Astrocyte of the cerebellum (primary cell): ENCODE data around the gene ALKBH3.

Experiments used
- DNase-seq: peaks from one replicate; pipeline ENCODE4 v3.0.0-alpha.2; 2011; ENCODE audit warnings: low read depth
- H3K4me3 ChIP-seq: 2 replicates; pipeline ENCODE4 v1.5.1; 2011; ENCODE audit warnings: mild to moderate bottlenecking, low read depth, low read length, moderate library complexity
- in situ Hi-C: cut with HindIII; loops from 2 replicates; pipeline ENCODE4 v1.10.0; 2017; ENCODE audit warnings: low sequenced_read_pairs
- TF ChIP-seq, protein P1 (sequence below): IDR thresholded peaks from 2 replicates; pipeline ENCODE4 v1.5.1; 2012; ENCODE audit warnings: low read length, low read depth, moderate library complexity, mild to moderate bottlenecking; ENCODE audit errors: missing control alignments

The ALKBH3 gene

DNA sequence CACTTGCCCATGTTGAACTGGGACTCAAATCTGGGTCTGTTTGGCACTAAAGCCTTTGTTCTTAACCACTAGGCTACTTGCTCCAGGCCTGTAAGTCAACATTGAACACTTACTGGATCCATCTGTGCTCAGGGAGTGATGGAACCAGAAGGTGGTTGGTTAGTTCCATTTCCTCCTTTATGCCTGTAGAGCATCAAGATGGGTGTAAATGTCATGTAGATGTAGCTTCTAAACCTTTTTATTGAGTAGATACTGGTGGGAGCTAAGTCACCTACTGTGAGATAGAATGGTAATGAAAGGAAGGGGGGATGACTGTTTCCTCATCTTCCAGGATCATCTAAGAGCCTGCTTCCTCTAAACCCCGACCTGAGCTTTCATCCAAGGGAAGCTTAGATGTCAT lies 38.6 kb upstream of the ALKBH3 start:
- DNase-seq, result no peak
- in situ Hi-C loops, result no loop called here
- no peak overlapping the region for H3K4me3 ChIP-seq
- TF ChIP-seq, protein P1, sequence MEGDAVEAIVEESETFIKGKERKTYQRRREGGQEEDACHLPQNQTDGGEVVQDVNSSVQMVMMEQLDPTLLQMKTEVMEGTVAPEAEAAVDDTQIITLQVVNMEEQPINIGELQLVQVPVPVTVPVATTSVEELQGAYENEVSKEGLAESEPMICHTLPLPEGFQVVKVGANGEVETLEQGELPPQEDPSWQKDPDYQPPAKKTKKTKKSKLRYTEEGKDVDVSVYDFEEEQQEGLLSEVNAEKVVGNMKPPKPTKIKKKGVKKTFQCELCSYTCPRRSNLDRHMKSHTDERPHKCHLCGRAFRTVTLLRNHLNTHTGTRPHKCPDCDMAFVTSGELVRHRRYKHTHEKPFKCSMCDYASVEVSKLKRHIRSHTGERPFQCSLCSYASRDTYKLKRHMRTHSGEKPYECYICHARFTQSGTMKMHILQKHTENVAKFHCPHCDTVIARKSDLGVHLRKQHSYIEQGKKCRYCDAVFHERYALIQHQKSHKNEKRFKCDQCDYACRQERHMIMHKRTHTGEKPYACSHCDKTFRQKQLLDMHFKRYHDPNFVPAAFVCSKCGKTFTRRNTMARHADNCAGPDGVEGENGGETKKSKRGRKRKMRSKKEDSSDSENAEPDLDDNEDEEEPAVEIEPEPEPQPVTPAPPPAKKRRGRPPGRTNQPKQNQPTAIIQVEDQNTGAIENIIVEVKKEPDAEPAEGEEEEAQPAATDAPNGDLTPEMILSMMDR, result no peak

DNA sequence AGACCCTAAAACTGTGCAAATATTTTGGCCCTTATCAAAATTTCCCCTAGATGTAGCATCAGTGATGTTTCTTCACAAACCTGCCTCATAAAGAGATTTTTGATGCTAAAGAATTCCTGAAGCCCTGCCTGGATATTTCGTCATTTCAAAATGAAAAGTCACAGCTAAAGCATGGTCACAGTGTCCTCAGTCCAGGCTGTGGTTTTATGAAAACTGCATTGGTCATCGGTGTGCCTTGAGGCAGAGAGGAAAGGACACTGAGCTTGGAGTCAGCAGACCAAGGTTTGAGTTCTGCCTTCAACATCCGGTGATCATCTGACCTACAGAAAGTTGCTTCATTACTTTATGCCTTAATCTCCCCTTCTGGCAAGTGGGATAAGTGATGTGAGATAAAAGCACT lies 34.8 kb upstream of the ALKBH3 start:
- in situ Hi-C loops, result no loop called here
- TF ChIP-seq, protein P1, result no peak
- DNase-seq, result no peak
- H3K4me3 ChIP-seq, result no peak overlapping the region

DNA sequence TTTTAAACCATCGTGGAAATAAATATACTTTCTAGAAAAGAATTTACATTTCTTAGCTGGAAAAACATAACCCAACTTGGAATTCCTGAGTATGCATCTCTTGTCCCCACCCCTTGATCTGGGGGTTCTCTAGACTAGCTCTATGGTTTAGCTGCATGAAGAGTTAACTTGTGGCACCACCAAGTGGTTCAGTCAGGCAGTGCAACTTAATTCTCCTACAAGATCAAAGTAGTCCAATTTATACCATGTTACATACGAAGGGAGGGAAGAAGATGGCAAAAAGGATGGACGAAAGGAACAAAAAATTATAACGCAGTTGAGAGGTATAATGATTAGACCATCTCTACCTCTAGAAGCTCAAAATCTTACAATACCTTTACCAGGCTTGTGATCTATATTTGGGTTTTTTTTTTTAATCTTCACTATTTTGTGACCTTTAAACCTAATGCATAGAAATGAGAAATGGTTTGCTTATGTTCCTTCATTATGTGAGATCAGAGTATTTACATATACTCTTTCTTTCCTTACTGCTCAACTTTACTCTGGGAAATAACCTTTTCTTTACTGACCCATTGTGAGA lies 28.5 kb upstream of the ALKBH3 start:
- TF ChIP-seq, protein P1, result peak; percentile 86
- H3K4me3 ChIP-seq, result no peak overlapping the region
- peak; percentile 76 for DNase-seq
- in situ Hi-C loops, result no loop called here

DNA sequence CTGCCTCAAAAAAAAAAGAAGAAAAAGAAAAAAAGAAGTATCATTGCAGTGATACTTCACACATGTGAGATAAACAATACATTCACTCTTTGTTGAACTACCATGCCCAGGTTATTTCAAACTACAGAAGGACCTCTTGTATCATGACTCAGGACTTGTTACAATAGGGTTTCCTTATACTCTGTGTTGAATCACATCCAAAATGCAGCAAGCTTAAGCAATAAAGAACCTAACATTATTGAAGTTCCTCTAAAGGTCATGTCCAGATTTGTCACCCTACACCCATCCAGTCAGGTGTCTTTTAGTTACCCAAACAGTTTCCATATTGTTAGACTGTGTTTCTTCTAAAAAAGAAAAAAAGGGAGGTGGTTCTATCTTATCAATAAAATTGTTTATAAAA lies 26.9 kb upstream of the ALKBH3 start:
- TF ChIP-seq, protein P1, result no peak
- no peak for DNase-seq
- H3K4me3 ChIP-seq, result no peak overlapping the region
- in situ Hi-C loops, result no loop called here

DNA sequence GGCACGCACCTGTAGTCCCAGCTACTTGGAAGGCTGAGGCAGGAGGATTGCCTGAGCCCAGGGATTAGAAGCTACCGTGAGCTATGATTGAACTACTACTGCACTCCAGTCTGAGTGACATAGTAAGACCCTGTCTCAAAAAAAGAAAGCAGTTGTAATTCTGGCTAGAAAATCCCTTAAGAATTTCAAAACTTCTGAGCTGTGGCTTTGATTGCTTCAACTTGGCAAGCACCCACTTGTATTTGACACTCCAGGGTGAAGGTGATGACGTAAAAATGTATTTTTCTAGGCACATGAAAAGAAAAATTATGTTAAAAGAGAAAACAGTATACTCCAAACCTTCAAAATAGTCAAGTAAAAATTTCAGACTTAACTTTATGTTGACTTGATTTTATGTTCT lies 23.6 kb upstream of the ALKBH3 start:
- no peak for DNase-seq
- TF ChIP-seq, protein P1, result no peak
- no peak overlapping the region for H3K4me3 ChIP-seq
- in situ Hi-C loops, result no loop called here

DNA sequence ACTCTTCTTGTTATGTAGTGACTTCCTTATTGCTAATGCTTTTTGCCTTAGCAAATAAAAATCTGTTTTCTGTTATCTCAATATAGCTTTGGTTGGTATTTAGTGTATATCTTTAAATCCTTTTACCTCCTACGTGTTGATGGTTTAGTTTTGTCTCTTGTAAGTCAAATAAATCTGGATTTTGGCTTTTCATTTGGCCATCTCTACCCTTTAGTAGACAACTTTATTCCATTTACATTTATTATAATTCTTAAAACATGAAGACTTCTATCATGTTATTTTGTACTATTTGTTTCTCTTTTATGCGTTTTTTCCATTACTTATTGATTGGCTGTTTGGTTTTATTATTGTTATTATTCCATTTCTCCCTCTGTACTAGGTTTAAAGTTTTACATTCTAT lies 19.5 kb upstream of the ALKBH3 start:
- DNase-seq, result no peak
- H3K4me3 ChIP-seq, result no peak overlapping the region
- TF ChIP-seq, protein P1, result no peak
- in situ Hi-C loops, result no loop called here
